ENCODE data around the gene FANCD2.
"Not testable (repeated sequence)": the region's sequence is repeated elsewhere in the genome, so short reads cannot be mapped to it uniquely, and the experiment has no call there.

Gene FANCD2

GRCh38 chr3:10007126-10007782 lies 19.0 kb upstream of the FANCD2 start:
- TF ChIP-seq REST (IDR thresholded peaks at IDR 0.05; ENCODE audit: insufficient replicate concordance, low read depth): no peak
- TF ChIP-seq POLR2AphosphoS5 (IDR thresholded peaks at IDR 0.05; ENCODE audit: low read depth): peak; percentile 38; the same call in 1 of the 2 replicates
- Histone ChIP-seq H3K4me3 (replicated peaks; ENCODE audit: insufficient read depth, low read length) (no peak overlapping the region), H3K27me3 (ENCODE audit: insufficient read depth, poor library complexity, severe bottlenecking) (no peaks in the 10 kb centered on the region), H3K27ac (replicated peaks) (no peak overlapping the region)
- DNase-seq (ENCODE audit: low read depth in 1 of 2, low spot score in 1 of 2): no peak

DNA sequence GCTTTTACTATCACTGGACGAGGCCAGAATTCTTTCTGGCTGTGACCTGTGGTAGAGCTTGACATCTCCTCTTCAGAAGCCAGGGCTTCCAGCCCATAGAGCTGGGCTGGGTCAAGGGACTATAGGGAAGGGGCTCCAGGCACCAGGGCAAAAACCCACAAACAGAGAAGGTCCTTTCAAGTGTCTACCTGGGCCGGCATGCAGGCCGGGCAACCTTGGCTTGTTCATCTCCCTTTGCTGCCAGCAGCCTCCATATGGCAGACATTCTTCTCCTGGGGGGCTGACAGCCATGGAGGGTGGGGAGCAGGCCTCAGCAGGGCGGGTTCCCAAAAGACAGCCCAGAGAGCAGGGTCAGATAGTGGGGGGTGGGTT lies 18.0 kb upstream of the FANCD2 start:
- not testable (repeated sequence) for H3K27ac ChIP-seq (replicated peaks); H3K27me3 ChIP-seq (ENCODE audit: insufficient read depth, poor library complexity, severe bottlenecking); DNase-seq (ENCODE audit: low read depth in 1 of 2, low spot score in 1 of 2); H3K4me3 ChIP-seq (replicated peaks; ENCODE audit: insufficient read depth, low read length)

DNA sequence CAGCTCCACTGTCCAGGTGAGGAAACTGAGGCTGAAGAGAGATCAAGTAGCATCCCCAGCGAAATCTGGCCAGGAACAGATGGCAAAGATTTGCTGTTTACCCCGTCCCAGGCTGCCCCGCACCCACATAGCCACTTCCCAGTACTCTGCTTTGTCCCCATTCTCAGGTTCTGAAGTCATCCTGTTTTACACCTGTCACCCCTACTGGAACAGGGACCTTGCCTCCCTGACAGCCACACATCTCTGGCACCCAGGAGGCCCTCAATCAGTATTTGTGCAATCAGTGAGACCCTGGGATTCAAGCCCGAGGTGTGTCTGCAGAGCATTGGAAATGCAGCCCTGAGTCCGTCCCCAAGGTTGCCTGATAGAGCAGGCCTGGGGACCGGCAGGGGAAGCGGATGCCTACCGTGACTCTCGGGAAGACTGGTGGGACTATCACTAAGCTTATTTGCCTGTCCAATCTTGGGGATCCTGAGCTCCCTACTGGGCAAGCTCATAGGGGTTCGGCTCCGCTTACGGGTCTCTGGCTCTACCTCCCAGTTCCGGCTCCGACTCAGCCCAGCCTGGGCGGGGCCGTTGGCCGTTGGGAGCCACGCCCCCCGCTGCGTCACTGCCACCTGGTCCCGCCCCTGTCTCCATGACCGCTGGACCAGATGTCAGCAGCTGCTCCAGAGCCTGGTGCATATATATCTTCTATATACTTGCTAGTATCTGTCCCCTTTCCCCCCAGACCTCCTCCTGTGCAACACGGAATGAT lies 17.5 kb upstream of the FANCD2 start:
- no peak overlapping the region for H3K27ac ChIP-seq (replicated peaks)
- H3K27me3 ChIP-seq (ENCODE audit: insufficient read depth, poor library complexity, severe bottlenecking): no peaks in the 10 kb centered on the region
- DNase-seq (ENCODE audit: low read depth in 1 of 2, low spot score in 1 of 2): no peak
- no peak overlapping the region for H3K4me3 ChIP-seq (replicated peaks; ENCODE audit: insufficient read depth, low read length)
- TF ChIP-seq REST (IDR thresholded peaks at IDR 0.05; ENCODE audit: insufficient replicate concordance, low read depth) (no peak), POLR2AphosphoS5 (IDR thresholded peaks at IDR 0.05; ENCODE audit: low read depth) (no peak), GABPA (IDR thresholded peaks at IDR 0.05; ENCODE audit: low read depth) (no peak), SPI1 (IDR thresholded peaks at IDR 0.05; ENCODE audit: borderline replicate concordance, low read depth) (no peak), CTCF (IDR thresholded peaks at IDR 0.05; ENCODE audit: insufficient read depth, low read length) (no peak)

DNA sequence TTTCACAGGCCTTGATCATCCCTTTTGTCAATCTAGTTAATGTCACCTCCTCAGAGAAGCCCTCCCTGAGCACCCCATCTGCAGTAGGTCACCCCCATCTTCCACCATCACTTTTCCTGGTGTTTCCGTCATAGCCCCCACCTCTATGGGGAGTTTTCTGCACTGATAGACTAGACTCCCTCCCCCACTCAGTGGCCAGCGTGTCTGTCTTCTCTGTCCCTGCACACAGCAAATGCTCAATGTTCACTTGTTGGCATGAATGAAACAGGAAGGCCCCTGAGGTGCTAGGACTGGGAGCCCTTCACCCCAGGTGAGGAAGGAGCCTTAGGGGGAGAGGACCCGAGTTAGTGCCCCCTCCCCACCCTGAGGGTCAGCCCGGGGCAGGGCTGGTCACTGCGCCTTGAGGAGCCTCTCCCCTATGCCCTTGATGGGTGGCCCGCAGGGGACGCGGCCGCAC lies 15.8 kb upstream of the FANCD2 start:
- no peak overlapping the region for H3K27ac ChIP-seq (replicated peaks)
- H3K4me3 ChIP-seq (replicated peaks; ENCODE audit: insufficient read depth, low read length): peak overlapping the region; percentile 52
- DNase-seq (ENCODE audit: low read depth in 1 of 2, low spot score in 1 of 2): no peak
- TF ChIP-seq REST (IDR thresholded peaks at IDR 0.05; ENCODE audit: insufficient replicate concordance, low read depth): no peak
- no peak for TF ChIP-seq SPI1 (IDR thresholded peaks at IDR 0.05; ENCODE audit: borderline replicate concordance, low read depth)
- TF ChIP-seq POLR2AphosphoS5 (IDR thresholded peaks at IDR 0.05; ENCODE audit: low read depth): no peak
- no peak for TF ChIP-seq CTCF (IDR thresholded peaks at IDR 0.05; ENCODE audit: insufficient read depth, low read length)
- no peak for TF ChIP-seq GABPA (IDR thresholded peaks at IDR 0.05; ENCODE audit: low read depth)
- H3K27me3 ChIP-seq (ENCODE audit: insufficient read depth, poor library complexity, severe bottlenecking): no peaks in the 10 kb centered on the region
